Osteoblast (primary cell): ENCODE data around the gene WNT6. TPM values are rescaled to one million over a fixed set of nuclear protein-coding genes. Genes with fewer than 3 reads are reported as not detected.

Experiments
- DNase-seq: peaks from one replicate; pipeline ENCODE4 v3.0.0; 2011; ENCODE audit warnings: low spot score, mixed read lengths; ENCODE audit not compliant: insufficient read length; ENCODE audit errors: missing footprints
- H2AFZ ChIP-seq: 2 replicates; pipeline ENCODE4 v1.6.0; 2011; ENCODE audit warnings: mild to moderate bottlenecking, low read length
- H3K27ac ChIP-seq: 2 replicates; pipeline ENCODE4 v1.5.1; 2011; ENCODE audit warnings: mild to moderate bottlenecking, low read depth, low read length, moderate library complexity
- H3K27me3 ChIP-seq: 2 replicates; pipeline ENCODE4 v1.6.0; 2012; ENCODE audit warnings: mild to moderate bottlenecking, control low read depth, inconsistent platforms, low read length, moderate library complexity; ENCODE audit not compliant: insufficient read depth
- H3K36me3 ChIP-seq: 2 replicates; pipeline ENCODE4 v1.5.1; 2011; ENCODE audit warnings: mild to moderate bottlenecking, low read length, control low read depth, moderate library complexity; ENCODE audit not compliant: insufficient read depth
- H3K4me1 ChIP-seq: 2 replicates; pipeline ENCODE4 v1.5.1; 2011; ENCODE audit warnings: mild to moderate bottlenecking, low read length, control low read depth, moderate library complexity; ENCODE audit not compliant: insufficient read depth
- H3K4me2 ChIP-seq: 2 replicates; pipeline ENCODE4 v1.6.0; 2011; ENCODE audit warnings: mild to moderate bottlenecking, low read length; ENCODE audit not compliant: insufficient read depth
- H3K4me3 ChIP-seq: fragments of 200-600 bp; sonication (generic); 3 replicates; pipeline ENCODE4 v1.5.1; 2012; ENCODE audit warnings: mild to moderate bottlenecking, low read length, inconsistent platforms; ENCODE audit not compliant: insufficient read depth
- H3K79me2 ChIP-seq: 2 replicates; pipeline ENCODE4 v1.6.0; 2012; ENCODE audit warnings: mild to moderate bottlenecking, low read length, control low read depth, inconsistent platforms; ENCODE audit not compliant: insufficient read depth
- H3K9me3 ChIP-seq: 2 replicates; pipeline ENCODE4 v1.5.1; 2011; ENCODE audit warnings: low read depth, low read length, control low read depth
- H4K20me1 ChIP-seq: 2 replicates; pipeline ENCODE4 v1.6.0; 2012; ENCODE audit warnings: mild to moderate bottlenecking, low read length, control low read depth; ENCODE audit not compliant: insufficient read depth
- total RNA-seq: library from RNA; depleted of rRNA; stranded (reverse); fragments of >200 nt; gene quantifications from 2 replicates; pipeline ENCODE4 v1.2.3, GENCODE V29; 2012
- TF ChIP-seq, protein P1 (sequence below): IDR thresholded peaks from 2 replicates; pipeline ENCODE4 v1.5.1; 2011; ENCODE audit warnings: mild to moderate bottlenecking, low read depth, low read length, moderate library complexity; ENCODE audit errors: extremely low read depth

WNT6 gene
- total RNA-seq, 1 donor = not detected

GRCh38 chr2:218833023-218833609, 26.5 kb upstream of the WNT6 start:
- peaks cover 7% of the 10 kb centered on the region for H3K27me3 ChIP-seq
- H2AFZ ChIP-seq = no peak overlapping the region
- TF ChIP-seq, protein P1, sequence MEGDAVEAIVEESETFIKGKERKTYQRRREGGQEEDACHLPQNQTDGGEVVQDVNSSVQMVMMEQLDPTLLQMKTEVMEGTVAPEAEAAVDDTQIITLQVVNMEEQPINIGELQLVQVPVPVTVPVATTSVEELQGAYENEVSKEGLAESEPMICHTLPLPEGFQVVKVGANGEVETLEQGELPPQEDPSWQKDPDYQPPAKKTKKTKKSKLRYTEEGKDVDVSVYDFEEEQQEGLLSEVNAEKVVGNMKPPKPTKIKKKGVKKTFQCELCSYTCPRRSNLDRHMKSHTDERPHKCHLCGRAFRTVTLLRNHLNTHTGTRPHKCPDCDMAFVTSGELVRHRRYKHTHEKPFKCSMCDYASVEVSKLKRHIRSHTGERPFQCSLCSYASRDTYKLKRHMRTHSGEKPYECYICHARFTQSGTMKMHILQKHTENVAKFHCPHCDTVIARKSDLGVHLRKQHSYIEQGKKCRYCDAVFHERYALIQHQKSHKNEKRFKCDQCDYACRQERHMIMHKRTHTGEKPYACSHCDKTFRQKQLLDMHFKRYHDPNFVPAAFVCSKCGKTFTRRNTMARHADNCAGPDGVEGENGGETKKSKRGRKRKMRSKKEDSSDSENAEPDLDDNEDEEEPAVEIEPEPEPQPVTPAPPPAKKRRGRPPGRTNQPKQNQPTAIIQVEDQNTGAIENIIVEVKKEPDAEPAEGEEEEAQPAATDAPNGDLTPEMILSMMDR = no peak
- no peak for DNase-seq
- no peaks in the 10 kb centered on the region for H3K79me2 ChIP-seq
- no peak overlapping the region for H3K4me2 ChIP-seq
- no peak overlapping the region for H3K4me3 ChIP-seq
- H3K36me3 ChIP-seq = no peaks in the 10 kb centered on the region
- no peak overlapping the region for H3K27ac ChIP-seq
- H4K20me1 ChIP-seq = no peaks in the 10 kb centered on the region
- no peaks in the 10 kb centered on the region for H3K9me3 ChIP-seq
- peaks cover 10% of the 10 kb centered on the region for H3K4me1 ChIP-seq

DNA sequence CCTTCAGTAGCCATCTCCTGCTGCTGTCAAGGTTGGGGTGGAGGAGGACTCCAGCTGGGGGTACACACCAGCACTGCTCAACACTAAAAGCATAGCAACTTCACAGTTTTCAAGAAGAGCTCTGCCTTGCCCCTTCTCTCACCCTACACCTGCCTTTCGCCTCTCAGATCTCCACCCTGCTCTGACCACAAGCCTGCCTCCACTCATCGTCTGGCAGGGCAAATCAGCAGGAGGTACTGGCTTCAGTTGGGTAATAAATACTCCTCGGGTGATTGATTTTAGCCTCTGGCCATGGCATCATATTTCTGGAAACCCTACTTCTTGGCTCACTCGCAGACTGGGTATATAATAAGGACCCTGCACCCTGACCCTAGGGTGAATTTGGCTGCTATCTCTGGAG, 24.9 kb upstream of the WNT6 start:
- no peak for DNase-seq
- H3K36me3 ChIP-seq = no peaks in the 10 kb centered on the region
- H3K27ac ChIP-seq = no peak overlapping the region
- TF ChIP-seq, protein P1 = no peak
- H3K4me2 ChIP-seq = no peak overlapping the region
- no peak overlapping the region for H3K4me3 ChIP-seq
- no peaks in the 10 kb centered on the region for H3K9me3 ChIP-seq
- no peaks in the 10 kb centered on the region for H4K20me1 ChIP-seq
- no peak overlapping the region for H2AFZ ChIP-seq
- peaks cover 17% of the 10 kb centered on the region for H3K4me1 ChIP-seq
- H3K79me2 ChIP-seq = no peaks in the 10 kb centered on the region
- H3K27me3 ChIP-seq = peaks cover 4% of the 10 kb centered on the region

GRCh38 chr2:218837495-218837894, 22.1 kb upstream of the WNT6 start:
- no peaks in the 10 kb centered on the region for H3K9me3 ChIP-seq
- DNase-seq = no peak
- H3K79me2 ChIP-seq = no peaks in the 10 kb centered on the region
- H3K4me2 ChIP-seq = no peak overlapping the region
- TF ChIP-seq, protein P1 = no peak
- no peak overlapping the region for H2AFZ ChIP-seq
- no peak overlapping the region for H3K4me3 ChIP-seq
- H3K36me3 ChIP-seq = no peaks in the 10 kb centered on the region
- H3K27ac ChIP-seq = no peak overlapping the region
- H3K4me1 ChIP-seq = peaks cover 14% of the 10 kb centered on the region
- peaks cover 4% of the 10 kb centered on the region for H3K27me3 ChIP-seq
- H4K20me1 ChIP-seq = no peaks in the 10 kb centered on the region

DNA sequence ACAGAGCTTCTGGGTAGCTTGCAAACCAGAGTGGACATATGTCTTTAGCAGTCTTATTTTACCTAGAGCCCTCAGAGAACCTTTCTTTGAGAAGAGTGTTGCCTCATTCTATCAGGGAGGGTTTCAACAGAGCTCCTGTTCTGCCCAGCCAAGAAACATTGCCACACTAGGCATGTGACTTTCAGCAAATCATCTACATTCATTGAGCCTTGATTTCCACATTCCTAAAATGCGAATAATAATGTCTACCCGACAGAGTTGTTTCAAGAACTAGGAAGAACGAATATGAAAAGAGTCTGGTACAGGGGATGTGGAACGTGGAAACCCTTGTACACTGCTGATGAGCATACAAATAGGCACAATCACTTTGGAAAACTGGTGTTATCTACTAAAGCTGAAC, 20.2 kb upstream of the WNT6 start:
- peak overlapping the region; percentile 76 for H2AFZ ChIP-seq
- no peak for DNase-seq
- H3K4me1 ChIP-seq = peaks cover 10% of the 10 kb centered on the region
- H3K27me3 ChIP-seq = peaks cover 4% of the 10 kb centered on the region
- H3K4me2 ChIP-seq = peak overlapping the region; percentile 24
- no peaks in the 10 kb centered on the region for H3K79me2 ChIP-seq
- H4K20me1 ChIP-seq = no peaks in the 10 kb centered on the region
- no peak overlapping the region for H3K27ac ChIP-seq
- no peaks in the 10 kb centered on the region for H3K36me3 ChIP-seq
- no peaks in the 10 kb centered on the region for H3K9me3 ChIP-seq
- H3K4me3 ChIP-seq = no peak overlapping the region
- TF ChIP-seq, protein P1 = no peak
